ENCODE data around the gene HHIPL1. TPM values are rescaled to one million over a fixed set of nuclear protein-coding genes. Genes with fewer than 3 reads are reported as not detected.

HHIPL1 gene
- polyA plus RNA-seq, 1 donor, result 0.94 TPM

DNA sequence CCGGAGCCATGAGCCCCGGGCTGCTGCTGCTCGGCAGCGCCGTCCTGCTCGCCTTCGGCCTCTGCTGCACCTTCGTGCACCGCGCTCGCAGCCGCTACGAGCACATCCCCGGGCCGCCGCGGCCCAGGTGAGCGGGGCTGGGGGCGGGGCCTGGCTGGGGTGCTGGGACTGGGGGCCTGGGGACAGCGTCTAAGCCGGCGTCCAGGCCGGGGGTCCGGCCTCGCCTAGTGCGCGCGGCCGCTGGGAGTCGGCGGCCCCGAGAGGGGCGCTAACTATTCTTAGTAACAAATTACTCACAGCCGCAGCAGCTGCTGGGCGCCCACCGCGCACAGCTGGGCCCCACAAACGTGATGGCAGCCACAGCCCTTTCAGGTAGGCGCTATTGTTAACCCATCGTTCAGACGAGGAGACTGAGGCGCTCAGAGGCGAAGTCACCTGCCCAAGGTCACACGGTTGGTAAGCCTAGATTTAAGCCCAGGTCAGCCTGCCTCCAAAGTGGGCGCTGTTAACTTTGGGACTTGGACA, 39.5 kb downstream of the HHIPL1 start:
- peaks cover 29% of the 10 kb centered on the region for H3K27me3 ChIP-seq (ENCODE audit: control insufficient read depth, insufficient read depth, low read length)
- H3K36me3 ChIP-seq (ENCODE audit: control insufficient read depth, insufficient read depth, low read length), result no peaks in the 10 kb centered on the region
- no peak for DNase-seq
- peak overlapping the region; percentile 3 for H3K4me3 ChIP-seq (ENCODE audit: low read length)
- WGBS (ENCODE audit: insufficient coverage, low lambda C conversion rate), result no CpG with 5 or more reads among the region's 45 CpGs
- no peaks in the 10 kb centered on the region for H3K9me3 ChIP-seq (ENCODE audit: control insufficient read depth, low read depth, low read length)
- H3K4me1 ChIP-seq (ENCODE audit: control insufficient read depth, insufficient read depth, low read length), result peaks cover 10% of the 10 kb centered on the region
- H3K27ac ChIP-seq (ENCODE audit: low read length), result no peak overlapping the region

DNA sequence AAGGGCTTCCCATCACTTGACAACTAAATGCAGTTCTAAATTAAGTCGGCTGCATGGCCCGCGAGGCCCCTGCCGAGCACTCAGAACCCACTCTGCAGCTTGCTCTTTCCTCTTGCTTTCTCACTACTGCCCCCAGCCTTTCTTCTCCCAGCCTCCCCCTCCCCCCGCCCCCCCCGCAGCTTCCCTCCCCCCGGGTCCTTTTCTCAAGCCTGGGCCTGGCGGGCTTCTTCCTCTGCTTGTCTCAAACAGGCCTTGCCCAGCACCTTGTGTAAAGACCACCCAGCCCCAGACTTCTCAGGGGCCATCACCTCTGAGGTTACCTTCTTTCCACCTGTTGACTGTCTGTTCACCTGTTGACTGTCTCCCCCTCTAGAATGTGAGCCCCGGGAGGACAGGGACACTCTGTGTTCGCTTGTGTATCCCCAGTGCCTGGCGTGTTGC, 40.2 kb downstream of the HHIPL1 start:
- whole genome bisulfite sequencing (ENCODE audit: insufficient coverage, low lambda C conversion rate), result no CpG with 5 or more reads among the region's 11 CpGs
- Histone ChIP-seq H3K4me1 (ENCODE audit: control insufficient read depth, insufficient read depth, low read length) (peaks cover 10% of the 10 kb centered on the region), H3K4me3 (ENCODE audit: low read length) (no peak overlapping the region), H3K27ac (ENCODE audit: low read length) (no peak overlapping the region), H3K27me3 (ENCODE audit: control insufficient read depth, insufficient read depth, low read length) (peaks cover 35% of the 10 kb centered on the region), H3K36me3 (ENCODE audit: control insufficient read depth, insufficient read depth, low read length) (no peaks in the 10 kb centered on the region), H3K9me3 (ENCODE audit: control insufficient read depth, low read depth, low read length) (no peaks in the 10 kb centered on the region)
- DNase-seq, result no peak

DNA sequence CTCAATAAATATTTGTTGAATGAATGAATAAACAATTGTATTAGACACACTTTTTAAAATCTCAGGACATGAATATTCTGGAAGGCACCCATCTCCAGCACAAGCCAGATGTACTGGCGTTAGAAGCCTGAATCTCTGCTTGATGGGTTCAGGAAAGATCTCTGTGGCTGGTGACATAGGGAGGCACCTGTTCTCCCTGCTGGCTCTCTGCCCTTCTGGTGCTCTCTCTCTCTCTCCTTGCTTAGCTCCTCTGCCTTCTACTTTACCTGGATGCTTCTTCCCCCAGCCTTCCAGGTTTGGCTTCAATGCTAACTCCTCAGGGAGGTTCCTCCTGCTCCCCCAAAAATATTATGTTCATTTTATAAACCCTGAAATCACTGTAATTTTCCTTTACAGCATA, 40.7 kb downstream of the HHIPL1 start:
- no peak for DNase-seq
- no CpG with 5 or more reads among the region's 1 CpG for WGBS (ENCODE audit: insufficient coverage, low lambda C conversion rate)

GRCh38 chr14:99686557-99687283, 41.8 kb downstream of the HHIPL1 start:
- H3K4me3 ChIP-seq (ENCODE audit: low read length), result no peak overlapping the region
- H3K27me3 ChIP-seq (ENCODE audit: control insufficient read depth, insufficient read depth, low read length), result peaks cover 34% of the 10 kb centered on the region
- WGBS (ENCODE audit: insufficient coverage, low lambda C conversion rate), result 80% methylated on average over 1 of the region's 8 CpGs
- H3K27ac ChIP-seq (ENCODE audit: low read length), result no peak overlapping the region
- no peaks in the 10 kb centered on the region for H3K9me3 ChIP-seq (ENCODE audit: control insufficient read depth, low read depth, low read length)
- H3K36me3 ChIP-seq (ENCODE audit: control insufficient read depth, insufficient read depth, low read length), result no peaks in the 10 kb centered on the region
- DNase-seq, result no peak
- peaks cover 10% of the 10 kb centered on the region for H3K4me1 ChIP-seq (ENCODE audit: control insufficient read depth, insufficient read depth, low read length)

More for the DNA sequence above, 40.7 kb downstream of the HHIPL1 start:
- Histone ChIP-seq H3K4me1 (ENCODE audit: control insufficient read depth, insufficient read depth, low read length) (peaks cover 10% of the 10 kb centered on the region), H3K4me3 (ENCODE audit: low read length) (no peak overlapping the region), H3K9me3 (ENCODE audit: control insufficient read depth, low read depth, low read length) (no peaks in the 10 kb centered on the region), H3K27ac (ENCODE audit: low read length) (no peak overlapping the region), H3K27me3 (ENCODE audit: control insufficient read depth, insufficient read depth, low read length) (peaks cover 37% of the 10 kb centered on the region), H3K36me3 (ENCODE audit: control insufficient read depth, insufficient read depth, low read length) (no peaks in the 10 kb centered on the region)

- no CpG with 5 or more reads among the region's 12 CpGs for WGBS (ENCODE audit: insufficient coverage, low lambda C conversion rate)
- no peak overlapping the region for H3K27ac ChIP-seq (ENCODE audit: low read length)
- DNase-seq, result no peak
These were observed 42.6 kb downstream of the HHIPL1 start for GRCh38 chr14:99687284-99688209.

DNA sequence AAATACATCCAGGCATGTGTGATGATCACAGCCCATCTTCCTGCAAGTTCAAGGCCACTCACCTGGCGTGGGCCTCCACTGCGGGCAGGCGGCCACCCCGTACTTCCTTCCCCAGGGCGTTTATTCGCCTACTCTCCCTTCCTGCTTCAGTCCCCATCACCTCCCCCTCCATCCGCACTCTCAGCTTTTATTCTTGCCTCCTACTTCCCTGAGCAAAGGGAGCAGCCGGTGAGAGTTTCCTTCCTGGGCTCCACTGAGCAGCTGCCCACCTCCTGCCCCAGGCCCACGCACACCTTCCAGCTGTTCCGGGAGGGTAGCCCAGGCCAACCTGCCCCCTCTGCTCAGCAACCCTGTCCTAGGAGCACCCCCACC, 43.3 kb downstream of the HHIPL1 start:
- Histone ChIP-seq H3K9me3 (ENCODE audit: control insufficient read depth, low read depth, low read length) (no peaks in the 10 kb centered on the region), H3K27ac (ENCODE audit: low read length) (no peak overlapping the region), H3K27me3 (ENCODE audit: control insufficient read depth, insufficient read depth, low read length) (peaks cover 34% of the 10 kb centered on the region), H3K36me3 (ENCODE audit: control insufficient read depth, insufficient read depth, low read length) (no peaks in the 10 kb centered on the region), H3K4me3 (ENCODE audit: low read length) (no peak overlapping the region), H3K4me1 (ENCODE audit: control insufficient read depth, insufficient read depth, low read length) (peaks cover 6% of the 10 kb centered on the region)
- WGBS (ENCODE audit: insufficient coverage, low lambda C conversion rate), result 50% methylated on average over 2 of the region's 10 CpGs
- DNase-seq, result no peak

More at GRCh38 chr14:99687284-99688209, 42.6 kb downstream of the HHIPL1 start:
- no peaks in the 10 kb centered on the region for H3K36me3 ChIP-seq (ENCODE audit: control insufficient read depth, insufficient read depth, low read length)
- no peak overlapping the region for H3K4me3 ChIP-seq (ENCODE audit: low read length)
- H3K9me3 ChIP-seq (ENCODE audit: control insufficient read depth, low read depth, low read length), result no peaks in the 10 kb centered on the region
- H3K27me3 ChIP-seq (ENCODE audit: control insufficient read depth, insufficient read depth, low read length), result peaks cover 34% of the 10 kb centered on the region
- H3K4me1 ChIP-seq (ENCODE audit: control insufficient read depth, insufficient read depth, low read length), result peaks cover 10% of the 10 kb centered on the region

DNA sequence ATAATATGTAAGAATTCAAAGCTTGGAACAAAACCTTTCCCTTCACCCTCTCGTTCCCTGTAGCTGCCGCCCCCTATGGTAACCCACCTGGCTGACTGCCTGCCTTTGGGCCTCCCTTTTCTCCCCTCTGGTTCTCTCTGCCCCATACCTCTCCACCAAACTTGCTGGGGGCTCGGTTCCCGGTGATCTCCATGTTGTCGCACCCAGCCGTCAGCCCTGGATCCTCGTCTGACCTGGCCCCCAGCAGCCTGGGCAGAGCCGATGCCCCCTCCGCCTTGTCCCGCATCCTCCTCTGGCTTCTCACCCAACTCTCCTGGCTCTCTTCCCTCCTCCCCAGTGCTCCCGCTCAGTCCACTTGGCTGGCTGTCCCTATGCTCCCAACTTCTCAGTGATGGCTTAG, 43.7 kb downstream of the HHIPL1 start:
- no peak for DNase-seq
- H3K36me3 ChIP-seq (ENCODE audit: control insufficient read depth, insufficient read depth, low read length), result no peaks in the 10 kb centered on the region
- H3K27me3 ChIP-seq (ENCODE audit: control insufficient read depth, insufficient read depth, low read length), result peaks cover 34% of the 10 kb centered on the region
- H3K9me3 ChIP-seq (ENCODE audit: control insufficient read depth, low read depth, low read length), result no peaks in the 10 kb centered on the region
- no peak overlapping the region for H3K4me3 ChIP-seq (ENCODE audit: low read length)
- 100% methylated on average over 4 of the region's 11 CpGs for WGBS (ENCODE audit: insufficient coverage, low lambda C conversion rate)
- H3K27ac ChIP-seq (ENCODE audit: low read length), result no peak overlapping the region
- H3K4me1 ChIP-seq (ENCODE audit: control insufficient read depth, insufficient read depth, low read length), result peaks cover 3% of the 10 kb centered on the region

DNA sequence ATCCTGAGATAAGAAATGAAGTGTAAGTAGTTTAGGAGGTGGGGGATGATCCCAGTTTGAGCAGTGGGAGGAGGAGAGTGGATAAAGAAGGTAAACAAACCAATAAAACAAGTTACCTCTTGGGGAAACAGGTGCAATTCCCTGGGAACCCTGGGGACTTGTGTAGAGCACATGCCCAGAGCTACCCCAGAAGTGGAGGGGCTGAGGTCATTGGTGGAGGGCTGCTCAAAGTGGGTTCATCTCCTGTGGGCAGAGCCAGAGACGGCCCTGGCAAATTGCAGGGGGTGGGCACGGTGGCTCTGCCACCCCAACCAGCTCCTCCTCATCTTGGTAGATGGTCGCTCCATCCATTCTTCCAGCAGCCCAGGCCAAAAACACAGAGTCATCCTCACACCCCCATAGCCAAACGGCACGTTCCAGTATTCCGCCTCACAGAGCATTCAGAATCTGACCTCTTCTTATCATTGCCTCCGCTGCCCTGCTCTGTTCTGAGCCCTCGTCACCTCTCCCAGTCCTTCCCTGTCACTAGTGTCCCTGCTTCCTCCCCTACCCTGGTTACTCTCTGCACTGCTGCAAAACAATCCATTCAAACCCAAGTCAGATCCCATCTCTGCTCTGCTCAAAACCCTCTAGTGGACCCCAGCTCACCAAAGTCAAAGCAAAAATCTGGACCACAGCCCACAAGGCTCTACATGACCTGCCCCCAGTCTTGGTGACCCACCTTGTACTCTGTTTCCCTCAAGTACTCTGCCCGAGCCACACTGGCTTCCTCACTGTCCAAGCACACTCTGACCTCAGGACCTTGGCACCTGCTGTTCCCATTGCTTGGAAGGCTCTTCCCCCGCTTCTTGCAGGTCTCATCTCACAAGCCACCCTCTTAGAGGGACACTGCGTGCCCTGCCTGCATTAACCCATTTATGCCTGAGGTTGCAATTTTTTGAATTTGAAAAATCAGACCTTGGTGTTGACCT, 44.6 kb downstream of the HHIPL1 start:
- no peak for DNase-seq
- Histone ChIP-seq H3K27ac (ENCODE audit: low read length) (no peak overlapping the region), H3K9me3 (ENCODE audit: control insufficient read depth, low read depth, low read length) (no peaks in the 10 kb centered on the region), H3K4me3 (ENCODE audit: low read length) (no peak overlapping the region), H3K27me3 (ENCODE audit: control insufficient read depth, insufficient read depth, low read length) (peaks cover 33% of the 10 kb centered on the region), H3K36me3 (ENCODE audit: control insufficient read depth, insufficient read depth, low read length) (no peaks in the 10 kb centered on the region), H3K4me1 (ENCODE audit: control insufficient read depth, insufficient read depth, low read length) (peaks cover 2% of the 10 kb centered on the region)
- 67% methylated on average over 5 of the region's 11 CpGs for WGBS (ENCODE audit: insufficient coverage, low lambda C conversion rate)

- Histone ChIP-seq H3K4me3 (ENCODE audit: low read length) (no peak overlapping the region), H3K4me1 (ENCODE audit: control insufficient read depth, insufficient read depth, low read length) (no peaks in the 10 kb centered on the region), H3K36me3 (ENCODE audit: control insufficient read depth, insufficient read depth, low read length) (no peaks in the 10 kb centered on the region), H3K27me3 (ENCODE audit: control insufficient read depth, insufficient read depth, low read length) (peaks cover 26% of the 10 kb centered on the region), H3K9me3 (ENCODE audit: control insufficient read depth, low read depth, low read length) (no peaks in the 10 kb centered on the region), H3K27ac (ENCODE audit: low read length) (no peak overlapping the region)
- no CpG with 5 or more reads among the region's 5 CpGs for WGBS (ENCODE audit: insufficient coverage, low lambda C conversion rate)
- DNase-seq, result no peak
These were observed 45.7 kb downstream of the HHIPL1 start for GRCh38 chr14:99690636-99691035.
